CD1c-positive myeloid dendritic cell (primary cell): ENCODE data around the gene SDK1.

Experiments
- DNase-seq: peaks from one replicate; pipeline ENCODE4 v3.0.0-alpha.2; 2016; ENCODE audit errors: extremely low spot score

SDK1 gene

GRCh38 chr7:4135301-4135700 is 834.2 kb downstream of the SDK1 start:
- DNase-seq, result no peak

GRCh38 chr7:4136036-4136435 is 835.0 kb downstream of the SDK1 start:
- DNase-seq, result no peak

- DNase-seq, result no peak
Observed at GRCh38 chr7:4136501-4137110, 835.6 kb downstream of the SDK1 start.

DNA sequence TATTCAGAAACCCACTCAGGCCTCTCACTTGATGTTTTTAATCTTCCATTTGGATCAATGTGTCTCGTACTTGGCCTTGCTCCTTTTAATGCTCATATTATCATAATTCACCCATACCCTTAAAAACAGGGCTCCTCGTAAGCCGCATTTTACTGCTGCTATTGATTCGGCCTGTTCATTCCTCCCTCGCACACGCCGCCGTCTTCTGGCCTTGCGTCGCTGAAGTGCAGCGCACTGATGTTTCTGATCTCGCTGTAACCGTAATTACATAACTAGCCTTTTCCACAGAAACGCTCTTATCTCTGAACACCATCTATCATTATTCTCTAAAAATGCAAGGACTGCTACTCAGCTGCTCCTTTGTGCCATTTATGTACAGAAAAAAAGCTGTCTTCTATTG is 836.5 kb downstream of the SDK1 start:
- DNase-seq, result no peak

DNA sequence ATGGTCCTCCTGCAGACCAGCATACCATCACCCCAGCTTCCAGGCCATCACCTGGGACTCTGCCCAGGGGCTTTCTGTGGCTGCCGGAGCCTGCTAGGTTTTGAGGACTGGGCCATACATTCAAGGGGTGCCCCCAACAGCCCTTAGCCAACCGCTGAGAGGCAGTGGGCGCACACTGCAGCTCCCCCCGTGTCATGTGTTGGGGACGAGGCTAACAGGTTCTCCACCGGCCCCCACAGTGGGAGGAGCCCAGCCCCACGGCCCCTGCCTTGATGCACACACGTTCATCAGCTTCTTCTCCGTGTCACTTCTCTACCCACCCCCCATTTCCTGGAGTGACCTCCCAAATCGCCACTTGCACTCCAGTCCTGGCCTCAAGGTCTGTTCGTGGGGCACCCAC is 837.8 kb downstream of the SDK1 start:
- no peak for DNase-seq

DNA sequence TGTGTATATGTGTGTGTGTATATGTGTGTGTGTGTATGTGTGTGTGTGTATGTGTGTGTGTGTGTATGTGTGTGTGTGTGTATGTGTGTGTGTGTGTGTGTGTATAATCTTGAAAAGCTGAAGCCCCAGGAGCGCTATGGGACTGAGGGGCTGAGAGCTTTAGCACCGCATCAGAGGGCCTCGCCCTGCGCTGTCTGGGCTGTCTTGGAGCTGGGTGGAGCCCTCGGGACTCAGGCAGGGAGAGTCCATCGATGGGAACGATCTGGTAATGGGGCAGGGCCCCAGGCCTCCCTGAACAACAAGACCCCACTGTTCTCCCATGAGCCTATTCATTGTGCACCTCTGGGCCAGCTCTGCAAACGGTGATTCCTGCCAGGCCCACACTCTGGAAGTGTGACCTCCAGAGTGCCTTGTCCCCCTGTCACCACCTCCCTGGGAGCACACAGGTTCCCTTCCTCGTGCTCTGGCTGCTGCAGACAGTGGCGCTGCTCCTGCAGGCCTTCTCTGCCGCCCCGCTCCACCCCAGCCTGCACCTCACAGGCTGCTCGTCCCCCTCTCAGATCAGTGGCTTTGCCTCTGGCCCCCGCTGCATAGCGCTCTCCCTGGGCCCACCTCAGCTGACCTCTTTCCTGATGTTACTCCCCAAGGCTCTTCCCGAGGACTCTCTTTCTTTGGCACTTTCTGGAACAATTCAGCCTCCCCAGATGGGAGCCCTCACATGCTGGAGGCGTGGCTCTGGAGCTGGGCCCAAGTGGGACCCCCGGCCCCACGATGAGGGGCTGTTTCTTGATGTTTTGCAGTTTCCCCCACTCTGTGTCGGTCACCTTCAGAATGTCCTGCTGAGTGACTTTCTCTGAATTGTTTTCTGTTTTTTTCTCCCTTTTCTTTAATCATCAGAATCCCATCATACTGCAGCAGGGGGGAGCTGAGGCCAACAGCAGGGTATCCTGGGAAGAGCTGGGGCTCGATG is 838.9 kb downstream of the SDK1 start:
- no peak for DNase-seq

DNA sequence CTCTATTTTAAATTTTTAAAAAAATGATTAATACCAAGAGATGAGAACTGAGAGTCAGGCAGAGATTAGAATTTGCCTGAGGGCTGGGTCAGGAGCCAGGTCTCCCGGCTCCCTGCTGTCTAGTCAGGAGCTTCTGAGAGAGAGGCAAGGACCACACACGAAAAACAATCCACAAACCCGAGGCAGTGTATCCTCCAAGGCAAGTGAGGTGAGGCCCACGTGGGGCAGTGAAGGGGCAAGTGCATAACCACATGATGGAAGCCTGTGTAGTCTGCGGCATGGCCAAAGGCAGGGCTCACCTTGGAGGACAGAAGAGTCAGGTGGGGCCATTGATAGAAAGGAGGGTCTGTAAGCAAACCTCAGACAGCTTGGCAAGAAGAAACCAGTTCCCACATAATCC is 839.9 kb downstream of the SDK1 start:
- DNase-seq, result no peak

DNA sequence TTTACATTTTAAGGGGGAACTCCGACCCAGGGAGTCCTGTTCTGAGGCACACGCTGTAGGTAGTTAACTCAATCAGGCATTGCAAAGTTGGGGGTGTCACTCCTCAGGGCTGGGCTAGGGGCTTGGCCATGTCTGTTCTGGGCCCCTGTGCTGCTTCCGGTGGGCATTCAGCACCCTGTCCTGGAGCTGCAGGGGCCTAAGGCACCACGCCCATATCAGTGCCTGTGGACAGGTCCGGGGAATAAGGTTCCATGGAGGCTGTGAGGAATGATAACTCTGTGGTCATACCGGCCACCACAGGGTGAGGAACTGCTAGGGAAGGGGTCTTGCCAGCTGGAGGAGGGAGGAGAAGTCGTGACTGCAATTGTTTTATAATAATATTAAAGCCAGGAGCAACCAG is 842.0 kb downstream of the SDK1 start:
- DNase-seq, result no peak

GRCh38 chr7:4143511-4144171 is 842.6 kb downstream of the SDK1 start:
- DNase-seq, result no peak

- no peak for DNase-seq
Observed at GRCh38 chr7:4144172-4144701, 843.2 kb downstream of the SDK1 start.

DNA sequence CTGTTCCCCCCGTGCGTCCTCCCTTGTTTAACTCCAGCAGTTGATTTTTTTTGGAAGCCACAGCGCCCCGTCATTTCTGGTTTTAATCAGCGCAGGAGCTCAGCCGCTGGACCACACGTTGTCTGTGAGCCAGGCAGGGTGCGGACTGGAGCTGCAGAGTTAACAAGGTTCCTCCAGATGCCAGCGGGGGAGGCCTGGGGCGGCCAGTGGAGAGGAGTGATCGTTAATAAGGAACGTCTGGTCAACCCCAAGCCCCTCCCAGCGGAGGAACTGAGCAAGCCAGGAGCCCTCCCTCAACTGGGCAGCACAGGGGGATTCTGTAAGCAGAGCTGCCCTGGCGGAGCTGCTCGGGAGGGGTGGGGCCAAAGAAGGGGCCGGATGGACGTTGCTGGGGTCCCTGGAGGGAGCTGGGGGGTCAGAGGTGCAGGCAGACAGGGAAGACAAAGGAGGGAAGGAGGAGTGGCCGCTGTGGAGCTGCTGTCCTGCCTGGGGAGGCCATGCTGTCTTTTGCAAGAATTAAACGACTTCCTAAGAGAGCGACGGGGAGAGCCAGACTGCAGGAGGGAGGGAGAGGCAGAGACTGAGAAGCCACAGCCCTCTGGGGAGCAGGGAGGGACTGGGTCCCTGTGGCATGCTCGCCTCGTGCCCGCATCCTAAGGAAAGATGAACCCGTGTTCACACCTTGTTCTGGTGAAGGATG is 843.9 kb downstream of the SDK1 start:
- DNase-seq, result no peak

DNA sequence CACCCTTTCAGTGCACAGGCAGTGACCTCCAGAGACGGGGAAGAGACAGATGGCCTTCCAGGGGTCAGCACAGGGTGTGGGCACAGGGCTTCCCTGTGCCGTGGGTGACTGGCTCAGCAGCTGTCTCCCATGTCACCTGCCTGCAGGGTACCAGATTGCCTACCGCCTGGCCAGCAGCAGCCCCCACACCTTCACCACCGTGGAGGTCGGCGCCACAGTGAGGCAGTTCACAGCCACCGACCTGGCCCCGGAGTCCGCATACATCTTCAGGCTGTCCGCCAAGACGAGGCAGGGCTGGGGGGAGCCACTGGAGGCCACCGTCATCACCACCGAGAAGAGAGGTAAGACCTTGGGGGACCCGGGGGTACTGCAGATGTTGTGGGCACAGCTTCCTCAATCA is 844.5 kb downstream of the SDK1 start:
- DNase-seq, result no peak

DNA sequence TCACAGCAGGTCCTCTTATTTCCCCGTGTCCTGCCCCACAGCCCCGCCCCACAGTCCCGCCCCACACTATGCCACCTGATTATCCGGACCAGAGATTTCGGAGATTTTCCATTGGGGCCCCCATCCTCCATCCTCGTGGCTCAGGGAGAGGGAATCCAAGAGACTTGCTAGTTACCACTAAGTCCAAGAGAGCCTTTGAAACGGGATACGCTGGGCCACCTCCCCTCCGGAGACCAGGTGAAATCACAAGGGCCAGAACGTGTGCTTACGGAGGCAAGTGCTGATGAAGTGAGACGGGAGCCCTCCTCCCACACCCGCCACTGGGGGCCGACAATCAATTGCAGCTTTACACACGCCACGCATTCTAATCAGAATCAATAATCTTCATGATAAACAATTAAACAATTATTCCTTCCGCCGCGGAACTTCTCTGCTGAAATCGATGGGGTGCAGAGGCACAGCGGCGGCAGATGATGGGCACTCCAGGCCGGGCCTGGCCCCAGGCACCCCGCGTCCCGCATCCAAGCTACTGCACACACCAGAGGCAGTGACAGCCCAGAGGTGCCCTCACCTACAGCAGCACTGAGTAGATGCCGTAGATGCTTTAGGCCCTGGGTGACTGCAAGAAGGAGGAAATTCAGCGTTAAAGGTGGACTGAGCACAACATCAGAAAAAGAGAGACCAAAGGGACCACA is 847.0 kb downstream of the SDK1 start:
- no peak for DNase-seq

GRCh38 chr7:4149236-4149635 is 848.2 kb downstream of the SDK1 start:
- no peak for DNase-seq

GRCh38 chr7:4149645-4150044 is 848.6 kb downstream of the SDK1 start:
- no peak for DNase-seq

GRCh38 chr7:4150731-4151130 is 849.7 kb downstream of the SDK1 start:
- DNase-seq, result no peak

DNA sequence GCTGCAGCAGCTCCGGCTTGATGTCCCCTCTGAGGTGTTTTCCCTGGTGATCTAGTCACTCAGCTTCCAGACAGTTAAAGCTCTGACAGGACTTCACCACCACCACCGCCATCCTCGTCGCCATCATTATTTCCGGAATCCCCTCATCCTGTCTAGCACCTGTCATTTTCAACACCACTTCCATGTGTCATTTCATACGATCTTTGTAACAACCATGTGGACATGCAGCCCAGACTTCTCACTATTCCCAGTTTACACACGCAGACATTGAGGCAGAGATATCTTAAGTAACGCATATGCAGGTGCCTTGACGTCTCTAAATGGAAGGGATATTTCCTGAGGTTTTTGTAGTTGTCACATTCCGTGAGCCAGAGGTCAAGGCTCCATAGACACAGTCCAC is 850.5 kb downstream of the SDK1 start:
- no peak for DNase-seq

DNA sequence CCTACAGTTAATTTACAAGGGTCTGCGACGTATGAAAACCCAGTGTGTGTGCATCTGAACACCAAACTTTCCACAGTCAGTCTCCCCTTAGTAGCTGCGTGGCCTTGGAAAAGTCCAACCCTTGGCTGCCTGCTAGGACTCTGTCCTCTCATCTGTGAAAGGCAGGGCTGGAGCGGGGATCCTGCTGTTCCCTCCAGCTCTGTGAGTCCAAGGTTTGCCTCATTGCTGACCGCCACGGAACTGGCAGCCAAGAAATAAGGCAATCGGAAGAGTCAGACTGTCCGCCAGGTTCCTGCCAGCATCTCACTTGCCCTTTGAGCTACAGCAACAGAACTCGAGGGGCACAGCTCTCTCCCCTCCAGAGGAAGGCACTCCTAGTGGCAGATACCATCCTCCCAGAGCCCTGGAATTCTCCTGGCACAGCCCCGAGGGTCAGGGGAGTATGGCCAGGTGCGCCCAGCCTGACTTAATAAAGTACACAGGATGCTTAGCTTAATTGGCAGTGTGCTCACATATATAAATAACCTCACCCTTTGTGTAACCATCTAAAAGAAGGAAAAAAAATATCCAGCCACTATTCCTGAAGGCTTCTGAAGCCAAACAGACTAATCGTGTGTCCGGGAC is 851.0 kb downstream of the SDK1 start:
- no peak for DNase-seq

DNA sequence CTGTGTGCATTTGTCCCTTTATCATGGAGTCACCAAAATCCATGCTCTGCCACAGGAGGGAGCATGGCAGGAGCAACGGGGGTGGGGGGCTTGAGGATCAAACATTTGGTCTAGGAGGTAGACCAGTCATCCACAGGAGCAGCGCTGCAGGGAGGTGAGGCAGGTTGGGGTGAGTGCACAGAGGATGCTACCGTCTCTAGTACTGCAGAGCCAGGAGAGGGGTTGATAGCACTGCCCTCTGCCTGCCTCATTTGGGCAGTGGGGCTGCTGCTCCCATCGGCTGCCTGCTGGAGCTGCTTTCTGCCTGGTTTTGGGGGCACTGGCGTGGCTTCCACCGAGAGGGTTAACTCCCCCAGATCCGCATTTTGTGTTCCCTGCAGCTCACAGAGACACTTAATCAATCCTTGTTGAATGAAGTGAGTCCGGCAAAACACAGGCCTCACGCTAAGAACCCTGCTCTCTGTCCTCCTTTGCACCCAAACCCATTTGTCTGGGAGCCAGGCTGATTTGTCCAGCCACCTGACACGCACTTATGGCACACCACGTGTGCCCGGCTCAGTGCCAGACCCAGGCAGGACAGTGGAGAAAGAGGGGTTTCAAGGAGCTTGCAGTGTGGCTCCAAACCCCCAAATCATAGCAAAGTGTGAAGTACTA is 854.0 kb downstream of the SDK1 start:
- no peak for DNase-seq

GRCh38 chr7:4156190-4156589 is 855.1 kb downstream of the SDK1 start:
- no peak for DNase-seq
